ENCODE data around the gene AGBL2.

The AGBL2 gene

DNA sequence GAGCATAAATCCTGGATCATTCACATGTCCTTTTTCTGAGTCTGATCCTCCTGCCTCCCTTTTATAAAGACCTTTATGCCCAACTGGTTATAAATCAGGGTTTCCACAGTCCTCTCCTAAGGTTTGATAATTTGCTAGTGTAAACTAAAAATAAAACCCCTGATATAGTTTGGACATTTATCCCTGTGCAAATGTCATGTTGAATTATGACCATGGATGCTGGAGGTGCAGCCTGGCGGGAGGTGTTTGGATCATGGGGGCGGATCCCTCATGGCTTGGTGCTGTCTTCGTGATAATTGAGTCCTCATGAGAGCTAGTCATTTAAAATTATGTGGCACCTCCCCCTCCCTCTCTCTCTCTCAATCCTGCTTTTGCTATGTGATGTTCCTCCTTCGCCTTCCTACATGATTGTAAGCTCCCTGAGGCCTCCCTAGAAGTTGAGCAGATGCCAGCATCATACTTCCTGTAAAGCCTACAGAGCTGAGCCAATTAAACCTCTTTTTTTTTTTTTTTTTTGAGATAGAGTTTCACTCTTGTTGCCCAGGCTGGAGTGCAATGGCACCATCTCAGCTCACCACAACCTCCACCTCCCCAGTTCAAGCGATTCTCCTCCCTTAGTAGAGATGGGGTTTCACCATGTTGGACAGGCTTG, 63.2 kb downstream of the AGBL2 start:
- no peak for TF ChIP-seq GATA2 (IDR thresholded peaks at IDR 0.05; ENCODE audit: low read depth, low read length)

DNA sequence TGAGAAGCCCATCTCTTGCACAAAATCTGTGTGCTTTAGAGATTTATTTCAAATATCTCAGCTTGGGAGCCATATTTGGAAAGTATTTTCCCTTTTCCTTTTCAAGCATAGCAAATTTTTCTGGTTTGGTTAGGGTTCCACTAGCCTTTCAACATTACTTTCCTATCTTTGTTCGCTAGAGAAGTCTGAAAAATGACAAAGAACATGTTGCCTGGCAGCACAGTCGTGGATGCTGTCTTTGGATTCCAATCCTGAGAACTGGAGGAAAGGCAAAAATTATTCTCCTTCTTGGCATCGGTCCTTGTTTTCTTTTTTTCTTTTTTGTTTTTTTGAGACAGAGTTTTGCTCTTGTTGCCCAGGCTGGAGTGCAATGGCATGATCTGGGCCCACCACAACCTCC, 65.9 kb downstream of the AGBL2 start:
- TF ChIP-seq GATA2 (IDR thresholded peaks at IDR 0.05; ENCODE audit: low read depth, low read length) (no peak), GATA3 (IDR thresholded peaks at IDR 0.05; ENCODE audit: low read depth, low read length) (no peak)

DNA sequence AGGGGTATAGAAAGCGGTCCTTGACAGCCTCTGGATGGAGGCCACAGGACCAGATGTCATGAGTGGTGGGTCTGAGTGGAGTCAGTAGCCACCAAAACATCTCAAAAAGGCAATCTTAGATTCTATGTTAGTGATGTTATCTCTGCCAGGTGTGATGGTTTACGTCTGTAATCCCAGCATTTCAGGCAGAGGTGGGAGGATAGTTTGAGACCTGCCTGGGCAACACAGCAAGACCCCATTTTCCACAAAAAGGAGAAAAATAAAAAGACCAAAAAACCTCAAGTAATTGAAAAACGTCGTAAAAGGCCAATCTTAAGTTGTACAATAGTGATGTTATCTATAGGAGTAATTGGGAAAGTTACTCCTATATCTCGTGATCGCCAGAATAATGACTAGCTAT, 69.2 kb downstream of the AGBL2 start:
- TF ChIP-seq GATA3 (IDR thresholded peaks at IDR 0.05; ENCODE audit: low read depth, low read length) (no peak), GATA2 (IDR thresholded peaks at IDR 0.05; ENCODE audit: low read depth, low read length) (no peak)

DNA sequence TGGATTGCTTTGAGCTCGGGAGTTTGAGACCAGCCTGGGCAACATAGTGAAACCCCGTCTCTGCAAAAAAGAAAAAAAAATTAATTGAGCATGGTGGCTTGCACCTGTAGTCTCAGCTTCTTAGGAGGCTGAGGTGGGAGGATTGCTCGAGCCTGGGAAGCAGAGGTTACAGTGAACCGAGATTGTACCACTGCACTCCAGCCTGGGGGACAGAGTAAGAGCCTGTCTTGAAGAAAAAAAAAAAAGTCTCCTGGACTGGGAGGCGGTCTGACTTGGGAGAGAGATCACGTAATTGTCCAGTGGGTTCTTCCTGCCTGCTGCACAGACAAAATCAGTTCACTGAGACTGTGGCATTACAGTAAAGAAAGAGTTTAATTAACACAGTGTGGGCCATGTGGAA, 69.7 kb downstream of the AGBL2 start:
- no peak for TF ChIP-seq GATA3 (IDR thresholded peaks at IDR 0.05; ENCODE audit: low read depth, low read length)
- no peak for TF ChIP-seq GATA2 (IDR thresholded peaks at IDR 0.05; ENCODE audit: low read depth, low read length)

DNA sequence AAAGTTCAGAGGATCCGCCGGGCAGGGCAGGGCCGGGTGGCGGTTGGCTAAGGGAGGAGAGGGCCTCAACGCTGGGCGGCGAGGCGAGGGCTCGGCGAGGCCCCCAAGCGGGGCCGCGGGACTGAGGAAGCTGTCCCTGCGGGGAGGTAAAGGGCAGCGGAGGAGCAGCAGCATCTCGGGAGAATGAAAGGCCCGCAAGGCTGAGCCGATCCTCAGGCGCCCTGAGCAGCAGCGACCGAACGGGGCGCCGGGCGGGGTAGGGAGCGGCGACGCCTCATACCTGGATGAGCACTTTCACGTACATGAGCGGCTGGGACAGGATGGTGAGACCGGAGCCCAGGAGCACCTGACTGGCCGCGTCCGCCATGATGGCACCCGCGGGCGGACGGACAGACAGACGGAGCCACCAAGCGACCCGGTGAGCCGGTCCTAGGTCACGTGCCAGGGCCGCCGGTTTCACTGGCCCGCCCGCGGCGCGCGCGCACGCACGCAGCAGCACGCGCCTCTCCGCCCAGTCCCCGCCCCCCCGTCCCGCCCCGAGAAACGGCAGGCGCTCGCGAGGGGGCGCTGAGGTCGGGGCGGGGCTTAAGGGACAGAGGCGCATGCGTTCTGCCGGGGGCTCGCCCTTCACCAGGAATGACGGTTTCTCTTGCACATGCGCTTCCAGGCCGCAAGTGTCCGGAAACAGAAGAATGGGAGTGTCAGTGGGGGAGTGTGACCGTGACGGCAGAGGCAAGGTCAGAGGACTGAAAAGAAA, 72.9 kb downstream of the AGBL2 start, which contains the start of gene MTCH2:
Gene MTCH2, minus strand, starts transcription at position 461 of the 757 bp plus-strand sequence. Its CDS starts 94 bp downstream, at position 367.
- TF ChIP-seq GATA2 (IDR thresholded peaks at IDR 0.05; ENCODE audit: low read depth, low read length) (no peak), GATA3 (IDR thresholded peaks at IDR 0.05; ENCODE audit: low read depth, low read length) (no peak)

DNA sequence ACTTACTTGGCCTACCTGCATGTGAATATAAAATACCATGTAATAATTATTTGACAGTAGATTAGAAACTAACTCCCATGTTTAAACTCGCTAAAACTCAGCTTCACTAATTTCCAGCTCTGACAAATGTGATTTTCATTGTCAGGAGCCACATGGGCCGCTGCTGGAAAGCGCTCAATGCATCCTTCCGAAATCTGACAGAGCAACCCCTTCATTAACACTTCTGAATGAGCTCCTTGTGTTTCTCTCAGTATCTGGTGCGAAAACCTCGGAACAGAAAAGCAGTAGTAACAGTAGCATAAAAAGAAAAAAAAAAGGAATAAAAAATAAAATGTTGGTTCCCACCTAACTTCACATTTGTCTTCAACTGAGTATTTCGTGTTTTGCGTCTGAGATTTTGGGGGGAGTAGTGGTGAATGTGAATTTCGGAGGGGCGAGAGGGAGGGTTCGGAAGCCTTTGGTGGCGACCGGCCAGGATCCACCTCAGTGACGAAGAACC, 73.5 kb downstream of the AGBL2 start:
- no peak for TF ChIP-seq GATA3 (IDR thresholded peaks at IDR 0.05; ENCODE audit: low read depth, low read length)
- no peak for TF ChIP-seq GATA2 (IDR thresholded peaks at IDR 0.05; ENCODE audit: low read depth, low read length)

DNA sequence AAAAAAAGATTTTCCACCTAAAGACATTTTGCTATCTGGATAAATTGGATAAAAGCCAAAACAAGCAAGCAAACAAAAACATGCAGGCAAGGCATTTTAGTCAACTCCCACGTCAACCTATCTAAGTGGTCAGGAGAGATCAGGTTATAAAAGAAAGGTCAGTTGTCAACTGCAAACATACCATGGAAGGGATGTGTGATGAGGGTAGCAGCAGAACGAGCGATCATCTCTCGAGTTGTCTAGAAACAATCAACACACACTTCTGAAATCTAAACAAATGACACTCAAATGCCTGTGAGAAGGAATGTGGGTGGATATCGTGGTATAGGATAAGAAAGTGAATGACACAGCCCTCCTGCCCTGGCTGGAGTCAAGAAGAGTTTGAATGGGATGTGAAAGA, 83.7 kb downstream of the AGBL2 start:
- no peak for TF ChIP-seq GATA3 (IDR thresholded peaks at IDR 0.05; ENCODE audit: low read depth, low read length)
- no peak for TF ChIP-seq GATA2 (IDR thresholded peaks at IDR 0.05; ENCODE audit: low read depth, low read length)

DNA sequence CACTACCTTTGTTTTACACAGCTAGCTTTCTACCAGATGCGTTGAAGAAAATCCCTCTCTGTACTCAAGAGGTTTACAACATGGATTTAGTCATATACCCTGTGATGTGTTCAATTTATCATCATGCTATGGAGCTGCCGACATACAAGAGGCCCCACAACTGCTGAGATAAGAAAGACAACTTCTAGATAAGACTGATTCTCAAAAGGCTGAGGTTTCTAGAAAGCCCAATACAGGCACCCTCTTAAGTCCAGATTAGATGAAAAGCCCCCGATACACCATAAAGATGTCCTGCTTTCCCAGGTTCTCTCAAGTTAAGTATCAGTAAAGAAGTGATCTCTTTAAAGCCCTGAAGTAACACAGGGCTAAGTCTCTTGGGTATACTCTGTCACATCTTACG, 87.1 kb downstream of the AGBL2 start:
- TF ChIP-seq GATA3 (IDR thresholded peaks at IDR 0.05; ENCODE audit: low read depth, low read length) (no peak), GATA2 (IDR thresholded peaks at IDR 0.05; ENCODE audit: low read depth, low read length) (no peak)

DNA sequence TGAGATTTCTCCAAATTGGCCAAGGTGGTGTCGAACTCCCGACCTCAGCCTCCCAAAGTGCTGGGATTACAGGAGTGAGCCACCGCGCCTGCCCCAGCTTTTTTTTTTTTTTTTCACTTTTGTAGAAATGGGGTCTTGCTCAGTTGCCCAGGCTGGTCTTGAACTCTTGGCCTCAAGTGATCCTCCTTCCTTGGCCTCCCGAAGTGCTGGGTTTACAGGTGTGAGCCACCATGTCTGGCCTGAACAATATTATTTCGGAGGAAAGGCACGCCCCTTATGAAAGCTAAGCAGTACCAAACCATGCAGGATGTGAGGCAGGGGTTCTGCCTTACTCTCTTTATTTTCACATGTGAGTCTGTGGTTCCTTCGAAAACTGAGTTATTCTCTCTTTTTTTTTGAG, 88.9 kb downstream of the AGBL2 start:
- TF ChIP-seq GATA2 (IDR thresholded peaks at IDR 0.05; ENCODE audit: low read depth, low read length): no peak
- TF ChIP-seq GATA3 (IDR thresholded peaks at IDR 0.05; ENCODE audit: low read depth, low read length): no peak

DNA sequence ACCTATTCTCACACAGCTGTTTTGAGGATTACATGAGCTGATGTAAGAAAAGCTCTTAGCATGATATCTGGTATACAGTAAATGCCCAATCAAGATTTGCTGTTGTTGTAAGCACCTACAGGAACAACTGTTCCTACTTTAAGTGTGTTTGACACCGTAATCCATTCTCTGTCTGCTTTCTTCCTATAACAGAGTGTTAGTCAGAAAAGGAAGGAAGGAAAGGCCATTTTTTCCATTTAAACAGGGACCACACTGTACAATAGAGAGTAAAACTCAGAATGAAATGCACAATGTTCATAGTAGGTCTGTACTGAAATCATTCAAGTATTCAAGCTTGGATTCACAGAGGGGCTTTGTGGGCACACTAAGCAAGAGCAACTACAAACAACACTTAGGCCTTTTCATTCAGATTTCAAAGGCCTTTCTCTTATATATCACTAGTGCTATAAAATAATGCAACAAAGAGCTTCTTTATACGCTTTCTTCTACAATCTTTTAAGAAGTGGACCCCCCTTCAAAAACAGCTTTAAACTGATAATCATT, 94.3 kb downstream of the AGBL2 start:
- TF ChIP-seq GATA2 (IDR thresholded peaks at IDR 0.05; ENCODE audit: low read depth, low read length) (no peak), GATA3 (IDR thresholded peaks at IDR 0.05; ENCODE audit: low read depth, low read length) (no peak)

DNA sequence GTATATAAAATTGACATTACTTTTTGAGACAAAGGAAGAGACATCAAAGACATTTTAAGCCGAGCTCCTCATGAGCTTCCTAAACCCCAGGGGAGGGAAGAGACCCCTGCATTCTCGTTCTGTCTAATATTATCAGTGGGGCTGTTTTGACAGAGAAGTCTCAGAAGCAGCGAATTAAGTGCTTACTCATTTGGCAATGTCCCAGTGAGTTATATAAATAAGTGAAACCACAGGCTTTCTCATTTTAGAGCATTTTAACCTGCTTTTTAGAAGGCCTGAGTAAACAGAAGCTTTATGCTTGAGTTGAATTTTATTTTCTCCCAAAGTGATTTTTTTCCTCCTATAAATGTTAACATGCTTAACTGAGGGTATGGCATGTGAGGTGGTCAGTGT, 97.8 kb downstream of the AGBL2 start:
- TF ChIP-seq GATA3 (IDR thresholded peaks at IDR 0.05; ENCODE audit: low read depth, low read length) (no peak), GATA2 (IDR thresholded peaks at IDR 0.05; ENCODE audit: low read depth, low read length) (no peak)

DNA sequence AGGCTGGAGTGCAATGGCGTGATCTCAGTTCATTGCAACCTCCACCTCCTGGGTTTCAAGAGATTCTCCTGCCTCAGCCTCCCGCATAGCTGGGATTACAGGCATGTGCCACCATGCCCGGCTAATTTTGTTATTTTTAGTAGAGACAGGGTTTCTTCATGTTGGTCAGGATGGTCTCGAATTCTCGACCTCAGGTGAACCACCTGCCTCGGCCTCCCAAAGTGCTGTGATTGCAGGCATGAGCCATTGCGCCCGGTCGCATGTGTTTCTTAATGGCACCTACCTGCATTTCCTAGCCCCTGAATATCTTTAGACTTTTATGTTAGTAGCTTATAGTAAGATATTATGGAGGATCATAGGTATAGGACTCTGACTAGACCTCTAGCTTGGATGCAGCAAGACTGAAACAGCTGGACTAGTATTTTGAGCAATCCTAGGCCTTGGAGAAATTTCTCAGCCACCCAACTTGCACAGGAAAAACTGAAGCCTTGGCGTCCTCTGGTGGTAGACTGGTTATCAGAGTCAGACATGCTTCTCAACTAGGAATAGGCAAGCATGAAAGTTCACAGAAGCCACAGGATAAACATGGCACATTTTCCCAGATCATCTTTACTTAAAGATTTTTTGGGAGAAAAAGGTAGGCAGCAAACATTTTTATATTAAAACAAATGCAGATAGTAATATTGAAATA, 98.3 kb downstream of the AGBL2 start:
- TF ChIP-seq GATA3 (IDR thresholded peaks at IDR 0.05; ENCODE audit: low read depth, low read length) (no peak), GATA2 (IDR thresholded peaks at IDR 0.05; ENCODE audit: low read depth, low read length) (no peak)

DNA sequence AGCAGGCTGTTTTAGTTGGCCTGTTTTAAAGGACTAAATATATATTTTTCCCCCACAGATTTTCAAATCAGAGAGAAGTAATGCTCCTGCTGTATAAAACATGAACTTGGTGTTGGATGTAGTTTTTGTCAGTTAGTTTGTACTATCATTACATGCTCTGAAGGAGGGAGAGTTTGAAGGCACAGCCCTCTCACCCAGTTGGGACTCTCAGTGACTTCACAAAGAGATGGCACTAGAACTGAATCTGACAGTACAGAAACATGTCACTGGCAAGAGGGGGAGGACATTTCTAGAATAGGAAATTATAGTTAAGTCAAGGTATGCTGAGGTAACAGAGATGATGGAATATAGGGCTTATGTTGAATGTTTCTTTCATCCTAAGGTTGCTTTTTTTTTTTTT, 99.9 kb downstream of the AGBL2 start:
- TF ChIP-seq GATA2 (IDR thresholded peaks at IDR 0.05; ENCODE audit: low read depth, low read length) (no peak), GATA3 (IDR thresholded peaks at IDR 0.05; ENCODE audit: low read depth, low read length) (no peak)

DNA sequence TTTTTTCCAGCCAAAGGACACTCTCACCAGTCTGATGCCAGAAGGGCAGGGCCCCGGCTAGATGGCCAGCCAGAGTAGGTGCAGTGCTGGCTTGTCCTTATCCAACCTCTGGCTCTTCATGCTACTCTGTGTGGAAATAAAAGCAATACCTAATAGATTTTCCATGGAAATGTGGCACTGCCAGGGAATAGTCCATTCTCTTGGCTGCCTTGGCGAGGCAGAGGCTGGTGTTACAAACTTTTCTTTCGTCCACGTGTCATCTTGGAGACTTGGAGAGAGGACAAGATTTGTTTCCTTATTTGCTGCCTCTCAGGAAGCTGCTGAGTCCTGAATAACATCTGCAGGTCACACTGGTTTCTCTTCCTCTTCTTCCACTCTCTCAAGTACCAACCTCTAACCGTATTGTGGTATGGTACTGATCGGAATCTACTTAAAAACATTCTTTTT, 103.8 kb downstream of the AGBL2 start:
- TF ChIP-seq GATA3 (IDR thresholded peaks at IDR 0.05; ENCODE audit: low read depth, low read length) (no peak), GATA2 (IDR thresholded peaks at IDR 0.05; ENCODE audit: low read depth, low read length) (no peak)

Data from SH-SY5Y (cell line).